RWPE2 (cell line): ENCODE measurements around the gene MDK.
A peak's percentile ranks its signal among the peaks of the same experiment; 100 is the strongest.

Source experiments
- ATAC-seq: fragments of 200-7000 bp; cut with Tn5 transposase; 3 replicates; pipeline ENCODE4 v1.9.1; 2021; ENCODE audit warnings: low read depth
- DNase-seq: peaks from one replicate; pipeline ENCODE4 v3.0.0-alpha.2; 2020; ENCODE audit warnings: low spot score
- H3K27ac ChIP-seq: fragments of 450-650 bp; 2 replicates; pipeline ENCODE4 v1.5.1; 2017; ENCODE audit warnings: mild to moderate bottlenecking; ENCODE audit not compliant: poor library complexity, severe bottlenecking
- H3K27me3 ChIP-seq: fragments of 250-450 bp; sonication (Bioruptor Pico); 2 replicates; pipeline ENCODE4 v1.5.1; 2021; ENCODE audit warnings: mild to moderate bottlenecking, moderate library complexity; ENCODE audit not compliant: insufficient read depth, poor library complexity, severe bottlenecking
- H3K36me3 ChIP-seq: fragments of 250-450 bp; sonication (Bioruptor Pico); 2 replicates; pipeline ENCODE4 v1.5.1; 2020; ENCODE audit warnings: low read depth, mild to moderate bottlenecking, moderate library complexity
- H3K4me1 ChIP-seq: fragments of 250-450 bp; sonication (Bioruptor Pico); 2 replicates; pipeline ENCODE4 v1.5.1; 2021; ENCODE audit warnings: mild to moderate bottlenecking, moderate library complexity; ENCODE audit not compliant: insufficient read depth, poor library complexity, severe bottlenecking
- H3K4me3 ChIP-seq: fragments of 250-450 bp; sonication (Bioruptor Pico); 2 replicates; pipeline ENCODE4 v1.5.1; 2021; ENCODE audit warnings: mild to moderate bottlenecking, moderate library complexity; ENCODE audit not compliant: severe bottlenecking
- H3K9me3 ChIP-seq: fragments of 250-450 bp; sonication (Bioruptor Pico); 2 replicates; pipeline ENCODE4 v1.5.1; 2021; ENCODE audit warnings: mild to moderate bottlenecking, moderate library complexity; ENCODE audit not compliant: severe bottlenecking
- CTCF ChIP-seq: fragments of 450-650 bp; IDR thresholded peaks from one replicate; pipeline ENCODE4 v1.5.1; 2017; ENCODE audit warnings: mild to moderate bottlenecking, moderate library complexity; ENCODE audit not compliant: poor library complexity, severe bottlenecking

MDK gene

DNA sequence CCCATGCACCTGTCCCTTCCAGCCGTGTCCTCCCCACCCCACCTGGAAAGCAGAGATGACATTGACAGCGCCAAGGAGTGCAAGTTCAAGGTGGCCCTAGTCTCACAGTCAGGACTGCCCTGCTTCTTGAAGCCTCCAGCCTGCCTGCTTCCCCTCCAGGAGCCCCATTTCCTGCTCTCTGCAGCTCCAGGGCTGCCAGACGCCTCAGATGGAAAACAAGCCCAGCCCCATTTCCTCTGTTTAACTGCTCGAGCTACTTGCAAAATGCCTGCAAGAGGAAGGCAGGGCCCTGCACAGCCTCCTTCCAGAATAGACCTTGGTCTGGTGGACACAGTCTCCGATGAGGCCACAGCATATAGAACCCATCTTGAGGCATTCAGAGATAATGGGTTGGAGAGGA, 39.2 kb upstream of the MDK start:
- peaks cover 5% of the 10 kb centered on the region for H3K4me1 ChIP-seq
- no peak for DNase-seq
- no peaks in the 10 kb centered on the region for H3K36me3 ChIP-seq
- no peak for TF ChIP-seq CTCF
- no peak overlapping the region for H3K27ac ChIP-seq
- no peak overlapping the region for H3K4me3 ChIP-seq
- no peaks in the 10 kb centered on the region for H3K9me3 ChIP-seq
- no peaks in the 10 kb centered on the region for H3K27me3 ChIP-seq
- ATAC-seq = no peak

- H3K27me3 ChIP-seq = no peaks in the 10 kb centered on the region
- ATAC-seq (no peak), DNase-seq (no peak)
- H3K4me1 ChIP-seq = peaks cover 5% of the 10 kb centered on the region
- H3K9me3 ChIP-seq = no peaks in the 10 kb centered on the region
- no peak for TF ChIP-seq CTCF
- H3K36me3 ChIP-seq = no peaks in the 10 kb centered on the region
- peak overlapping the region; percentile 16 for H3K27ac ChIP-seq
- no peak overlapping the region for H3K4me3 ChIP-seq
These were observed 37.9 kb upstream of the MDK start for GRCh38 chr11:46343520-46343919.

- H3K27ac ChIP-seq = peak overlapping the region; percentile 53
- H3K4me1 ChIP-seq = peaks cover 5% of the 10 kb centered on the region
- peak overlapping the region; percentile 27 for H3K4me3 ChIP-seq
These were observed 36.3 kb upstream of the MDK start for GRCh38 chr11:46345131-46345597.

GRCh38 chr11:46345881-46346484, 35.5 kb upstream of the MDK start:
- DNase-seq (no peak), ATAC-seq (no peak)
- Histone ChIP-seq H3K27ac (peak overlapping the region; percentile 53), H3K9me3 (no peaks in the 10 kb centered on the region), H3K4me3 (peak overlapping the region; percentile 27), H3K27me3 (no peaks in the 10 kb centered on the region), H3K4me1 (peaks cover 5% of the 10 kb centered on the region), H3K36me3 (no peaks in the 10 kb centered on the region)
- no peak for TF ChIP-seq CTCF

More at GRCh38 chr11:46345131-46345597, 36.3 kb upstream of the MDK start:
- TF ChIP-seq CTCF = peak; percentile 16
- Histone ChIP-seq H3K36me3 (no peaks in the 10 kb centered on the region), H3K9me3 (no peaks in the 10 kb centered on the region), H3K27me3 (no peaks in the 10 kb centered on the region)
- DNase-seq (no peak), ATAC-seq (peak; percentile 53)

GRCh38 chr11:46346886-46347636, 34.4 kb upstream of the MDK start, which contains the start of gene DGKZ:
Gene DGKZ (plus strand): TSS chr11:46347463. CDS start chr11:46347660, 197 bp downstream.
- peak; percentile 63 for ATAC-seq
- peak; percentile 99 for TF ChIP-seq CTCF

More at GRCh38 chr11:46346886-46347636, 34.4 kb upstream of the MDK start, which contains the start of gene DGKZ:
- peak within 1 kb of the TSS; percentile 97 for H3K4me3 ChIP-seq
- DNase-seq = no peak
- H3K9me3 ChIP-seq = no peaks in the 10 kb centered on the region
- no peaks in the 10 kb centered on the region for H3K36me3 ChIP-seq
- H3K4me1 ChIP-seq = peaks cover 5% of the 10 kb centered on the region
- H3K27me3 ChIP-seq = no peaks in the 10 kb centered on the region
- peak within 1 kb of the TSS; percentile 53 for H3K27ac ChIP-seq
